Immature natural killer cell (primary cell): Measurements from ENCODE around the gene CMTM1. TPM values are rescaled to one million over a fixed set of nuclear protein-coding genes. Genes with fewer than 3 reads are reported as not detected.
A peak's percentile ranks its signal among the peaks of the same experiment; 100 is the strongest.

Experiments
- DNase-seq, 3 donors: peaks; one replicate each; pipeline ENCODE4 v3.0.0; 2022; ENCODE audit warnings: mixed read lengths in 1 of 3
- H3K27ac Mint-ChIP-seq, 6 donors: one replicate each; pipeline ENCODE4 v1.8.0; 2020; ENCODE audit warnings: mixed read lengths in 6 of 6, mild to moderate bottlenecking in 5 of 6, inconsistent platforms in 4 of 6, moderate library complexity in 3 of 6
- H3K27me3 Mint-ChIP-seq, 3 donors: one replicate each; pipeline ENCODE4 v1.8.0; 2020 to 2021; ENCODE audit warnings: low read depth in 3 of 3, mild to moderate bottlenecking in 3 of 3, mixed read lengths in 3 of 3, moderate library complexity in 3 of 3, inconsistent platforms in 1 of 3
- H3K36me3 Mint-ChIP-seq, 3 donors: one replicate each; pipeline ENCODE4 v1.8.0; 2020; ENCODE audit warnings: mixed read lengths in 3 of 3, inconsistent platforms in 2 of 3, mild to moderate bottlenecking in 2 of 3
- H3K4me1 Mint-ChIP-seq, 2 donors: one replicate each; pipeline ENCODE4 v1.8.0; 2020; ENCODE audit warnings: inconsistent platforms in 2 of 2, mild to moderate bottlenecking in 2 of 2, mixed read lengths in 2 of 2, moderate library complexity in 1 of 2
- H3K4me3 Mint-ChIP-seq, 5 donors: one replicate each; pipeline ENCODE4 v1.8.0; 2020; ENCODE audit warnings: mild to moderate bottlenecking in 5 of 5, mixed read lengths in 5 of 5, inconsistent platforms in 3 of 5, moderate library complexity in 3 of 5
- H3K9me3 Mint-ChIP-seq, 6 donors: one replicate each; pipeline ENCODE4 v1.8.0; 2020; ENCODE audit warnings: mild to moderate bottlenecking in 6 of 6, mixed read lengths in 6 of 6, inconsistent platforms in 4 of 6, moderate library complexity in 3 of 6
- polyA plus RNA-seq, 3 donors: library from polyadenylated mRNA; unstranded; fragments of 300-500 nt; fragmentation: Illumina TruSeq; gene quantifications; one replicate each; pipeline ENCODE4 v1.2.3, GENCODE V29; 2021

The CMTM1 gene
- polyA plus RNA-seq, 3 donors from 2014 or later = 1.1 to 3.1 (median 2.2) TPM

DNA sequence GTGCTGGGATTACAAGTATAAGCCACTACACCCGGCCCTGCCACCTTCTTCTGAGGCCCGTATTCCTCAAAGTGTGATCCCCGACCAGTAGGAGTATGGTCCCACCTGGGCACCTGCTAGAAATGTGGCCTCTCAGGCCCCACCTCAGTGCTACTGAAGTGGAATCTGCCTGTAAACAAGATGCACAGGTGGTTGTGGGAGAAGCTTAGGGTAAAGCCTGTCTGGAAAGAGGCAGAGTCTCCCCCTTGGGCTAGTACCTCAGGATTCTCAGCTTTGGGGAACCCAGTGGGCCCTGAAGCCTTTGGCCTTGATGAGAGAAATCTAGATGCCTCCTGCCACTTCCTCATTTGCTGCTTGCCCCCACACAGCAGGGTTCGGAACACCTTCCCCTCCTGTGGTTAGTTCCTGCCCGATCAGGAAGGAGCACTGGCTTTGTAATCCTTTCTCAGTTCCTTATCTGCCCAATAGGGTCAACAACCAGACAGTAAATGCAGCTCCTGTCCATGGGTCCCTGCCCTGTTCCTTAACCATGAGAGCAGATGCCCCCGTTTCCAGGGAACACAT, 41.6 kb upstream of the CMTM1 start:
- Mint-ChIP-seq H3K4me1 (peaks cover 64 to 80% of the 10 kb centered on the region in 2 donors), H3K4me3 (peak overlapping the region; percentile 46 to 80 (median 70)), H3K27ac (peak overlapping the region; percentile 89 to 97 (median 93)), H3K27me3 (peaks cover 6 to 12% (median 8%) of the 10 kb centered on the region in 3 donors), H3K36me3 (peaks cover 1 to 17% (median 6%) of the 10 kb centered on the region in 3 donors), H3K9me3 (peaks cover 0 to under 1% (median 0%) of the 10 kb centered on the region in 6 donors)
- DNase-seq = peak; percentile 40 to 55 (median 52)

DNA sequence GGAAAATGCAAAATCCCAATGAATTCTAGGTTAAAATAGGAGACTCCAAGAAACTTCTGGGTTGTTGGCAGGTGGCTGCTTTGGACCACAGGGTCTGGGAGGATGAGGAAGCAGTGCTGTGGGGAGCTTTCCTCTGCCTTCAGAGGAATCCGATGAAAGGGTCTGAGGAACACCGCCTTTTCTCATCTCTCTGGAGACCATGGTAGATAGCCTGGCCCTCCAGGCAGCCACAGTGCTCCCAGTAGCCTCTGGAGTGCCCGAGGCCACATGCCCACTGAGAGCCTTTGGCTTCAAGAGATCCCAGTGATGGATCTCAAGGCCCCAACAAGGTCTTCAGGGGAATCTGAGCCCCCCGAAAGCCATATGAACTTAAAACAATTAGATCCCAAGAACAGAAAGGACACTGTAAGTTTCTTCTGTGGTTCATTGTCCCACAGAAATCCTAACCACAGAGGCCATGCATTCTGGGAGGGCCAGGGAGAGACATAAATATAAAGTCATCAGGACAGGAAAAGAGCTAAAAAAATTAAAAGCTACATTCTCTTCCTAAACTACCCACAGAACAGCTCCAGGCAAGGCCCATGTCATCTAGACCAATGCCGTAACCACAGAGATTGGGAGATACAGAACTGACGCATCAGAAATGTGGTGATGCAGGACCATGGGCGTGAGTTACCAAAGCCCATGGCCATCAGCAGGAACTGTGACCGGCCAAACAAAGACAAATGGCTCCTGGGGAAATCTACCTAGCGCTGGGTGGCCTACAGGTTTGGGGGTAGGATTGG, 40.7 kb upstream of the CMTM1 start:
- DNase-seq = peak in 2 of 3 donors; percentile 37 to 42
- peaks cover 0 to 1% (median 0%) of the 10 kb centered on the region in 6 donors for H3K9me3 Mint-ChIP-seq
- H3K27me3 Mint-ChIP-seq = peaks cover 6 to 12% (median 8%) of the 10 kb centered on the region in 3 donors
- peaks cover 55 to 71% of the 10 kb centered on the region in 2 donors for H3K4me1 Mint-ChIP-seq
- H3K36me3 Mint-ChIP-seq = peaks cover 4 to 24% (median 9%) of the 10 kb centered on the region in 3 donors
- peak overlapping the region; percentile 89 to 97 (median 93) for H3K27ac Mint-ChIP-seq
- H3K4me3 Mint-ChIP-seq = peak overlapping the region in 2 of 5 donors; percentile 15 to 21

DNA sequence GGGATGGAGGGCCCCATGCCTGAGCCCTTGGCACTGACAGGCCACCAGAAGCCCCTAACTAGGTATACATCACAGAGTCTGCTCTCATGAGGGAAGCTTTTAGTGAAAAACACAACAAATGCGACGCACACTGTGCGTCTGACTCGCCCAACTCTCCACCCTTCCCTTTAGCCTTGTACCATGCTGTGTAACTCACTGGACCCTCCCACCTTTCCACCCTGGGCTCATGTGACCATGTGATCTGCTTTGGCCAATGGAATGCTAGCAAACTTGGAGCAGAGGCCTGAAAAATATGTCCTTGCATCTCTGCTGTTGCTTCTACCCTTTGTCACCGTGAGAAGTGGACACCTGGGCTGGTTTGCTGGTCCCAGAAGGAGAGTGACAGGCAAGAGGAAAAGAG, 37.9 kb upstream of the CMTM1 start:
- H3K27me3 Mint-ChIP-seq = peaks cover 0 to 3% (median 2%) of the 10 kb centered on the region in 3 donors
- H3K4me3 Mint-ChIP-seq = no peak overlapping the region
- H3K27ac Mint-ChIP-seq = peak overlapping the region in 3 of 6 donors; percentile 35 to 57 (median 48)
- H3K36me3 Mint-ChIP-seq = peaks cover 13 to 36% (median 25%) of the 10 kb centered on the region in 3 donors
- no peak for DNase-seq
- peaks cover 28 to 44% of the 10 kb centered on the region in 2 donors for H3K4me1 Mint-ChIP-seq
- H3K9me3 Mint-ChIP-seq = peaks cover 0 to 1% (median 0%) of the 10 kb centered on the region in 6 donors

DNA sequence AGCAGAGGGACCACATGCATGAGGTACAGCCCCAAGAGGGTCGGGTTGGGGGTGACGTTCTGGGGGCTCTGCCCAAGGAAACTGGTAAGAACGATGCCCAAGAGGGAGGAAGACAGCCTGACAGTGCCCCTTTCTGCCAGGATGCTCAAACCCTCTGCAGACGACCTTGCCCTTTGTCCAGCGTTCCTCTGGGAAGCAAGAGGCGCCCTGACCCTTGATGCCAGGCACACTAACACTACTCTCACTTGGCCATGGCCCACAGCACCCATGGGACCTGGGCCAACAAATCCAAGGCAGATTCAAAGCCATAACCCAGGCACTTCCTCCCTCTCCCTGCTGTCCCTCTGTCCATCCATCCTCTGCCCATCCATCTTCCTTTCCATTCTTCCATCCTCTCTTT, 36.8 kb upstream of the CMTM1 start:
- Mint-ChIP-seq H3K27me3 (no peaks in the 10 kb centered on the region), H3K9me3 (peaks cover 0 to 1% (median 0%) of the 10 kb centered on the region in 6 donors), H3K4me3 (no peak overlapping the region), H3K27ac (peak overlapping the region in 3 of 6 donors; percentile 46 to 65 (median 46)), H3K36me3 (peaks cover 16 to 34% (median 25%) of the 10 kb centered on the region in 3 donors), H3K4me1 (peaks cover 18 to 33% of the 10 kb centered on the region in 2 donors)
- no peak for DNase-seq

DNA sequence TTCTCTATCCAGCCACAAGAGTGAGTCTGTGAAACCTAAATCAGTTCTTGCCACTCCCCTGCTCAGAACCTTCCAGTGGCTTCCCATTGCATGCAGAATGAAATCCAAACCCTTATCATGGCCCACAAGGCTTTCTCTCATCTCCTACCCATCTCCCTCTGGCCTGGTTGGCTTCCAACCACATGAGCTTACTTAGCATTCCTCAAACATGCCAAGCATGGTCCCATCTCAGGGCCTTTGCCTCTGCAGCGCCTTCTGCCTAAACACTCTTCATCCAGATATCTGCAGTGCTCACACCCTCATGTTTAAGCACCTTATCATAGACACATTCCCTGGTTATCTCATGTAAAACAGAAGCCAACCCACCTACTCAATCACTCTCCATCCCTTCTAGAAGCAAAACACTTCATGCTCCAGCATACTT, 31.9 kb upstream of the CMTM1 start:
- Mint-ChIP-seq H3K4me3 (no peak overlapping the region), H3K36me3 (peaks cover 30 to 42% (median 39%) of the 10 kb centered on the region in 3 donors), H3K9me3 (peaks cover 0 to 4% (median 0%) of the 10 kb centered on the region in 6 donors), H3K27ac (peak overlapping the region in 3 of 6 donors; percentile 38 to 60 (median 55)), H3K4me1 (peaks cover 7 to 8% of the 10 kb centered on the region in 2 donors), H3K27me3 (peaks cover 0 to 3% (median 0%) of the 10 kb centered on the region in 3 donors)
- DNase-seq = no peak

DNA sequence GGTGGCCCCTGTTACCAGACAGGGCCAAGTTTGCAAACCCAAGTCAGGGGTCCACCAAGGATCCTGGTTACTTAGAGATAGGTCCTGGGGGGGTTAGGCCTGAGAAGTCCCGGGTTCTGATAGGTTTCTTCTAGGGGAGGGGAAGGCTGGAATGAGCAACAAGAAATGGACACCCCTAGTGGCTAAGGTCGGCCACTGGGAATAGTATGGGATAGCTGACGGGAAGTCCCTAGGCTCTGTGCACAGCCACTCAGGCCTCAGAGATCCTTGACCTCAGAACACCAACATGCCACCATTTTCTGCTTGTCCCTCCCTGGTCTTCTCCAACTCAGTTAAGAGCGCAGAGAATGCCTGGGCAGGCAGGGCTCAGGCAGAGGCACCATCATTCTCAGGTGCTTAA, 29.7 kb upstream of the CMTM1 start:
- no peak for DNase-seq
- peaks cover 0 to 2% (median 0%) of the 10 kb centered on the region in 6 donors for H3K9me3 Mint-ChIP-seq
- H3K4me1 Mint-ChIP-seq = peaks cover 18 to 22% of the 10 kb centered on the region in 2 donors
- H3K4me3 Mint-ChIP-seq = no peak overlapping the region
- peaks cover 0 to 3% (median 0%) of the 10 kb centered on the region in 3 donors for H3K27me3 Mint-ChIP-seq
- H3K27ac Mint-ChIP-seq = no peak overlapping the region
- H3K36me3 Mint-ChIP-seq = peaks cover 23 to 33% (median 25%) of the 10 kb centered on the region in 3 donors

DNA sequence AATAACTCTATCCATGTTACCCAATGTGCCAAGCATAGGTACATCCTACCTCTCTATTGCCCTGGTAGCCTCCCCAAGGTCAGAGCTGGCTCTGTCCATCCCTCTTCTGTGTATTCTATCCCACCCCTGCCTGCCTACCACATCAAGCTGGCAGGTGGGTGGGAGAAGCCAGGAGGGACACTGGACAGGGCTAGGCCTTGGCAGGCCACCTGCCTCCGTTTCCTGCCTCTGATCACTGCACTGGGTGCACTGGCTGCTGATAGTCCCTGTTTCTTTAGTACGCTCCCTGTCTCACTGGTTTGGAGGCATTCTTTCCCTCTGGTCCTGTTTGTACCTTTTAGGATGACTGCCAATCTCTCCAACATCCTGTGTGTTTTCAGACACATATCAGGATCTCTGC, 29.0 kb upstream of the CMTM1 start:
- H3K4me1 Mint-ChIP-seq = peaks cover 19 to 22% of the 10 kb centered on the region in 2 donors
- peak overlapping the region in 1 of 6 donors; percentile 32 for H3K27ac Mint-ChIP-seq
- peaks cover 0 to 3% (median 0%) of the 10 kb centered on the region in 3 donors for H3K27me3 Mint-ChIP-seq
- H3K4me3 Mint-ChIP-seq = no peak overlapping the region
- H3K9me3 Mint-ChIP-seq = peaks cover 0 to 2% (median 0%) of the 10 kb centered on the region in 6 donors
- DNase-seq = no peak
- H3K36me3 Mint-ChIP-seq = peaks cover 17 to 26% (median 24%) of the 10 kb centered on the region in 3 donors

GRCh38 chr16:66538910-66539309, 27.3 kb upstream of the CMTM1 start:
- H3K27me3 Mint-ChIP-seq = peaks cover 0 to 3% (median 0%) of the 10 kb centered on the region in 3 donors
- H3K4me3 Mint-ChIP-seq = peak overlapping the region in 2 of 5 donors; percentile 50 to 57
- no peak for DNase-seq
- H3K36me3 Mint-ChIP-seq = peaks cover 17 to 29% (median 23%) of the 10 kb centered on the region in 3 donors
- peaks cover 19 to 22% of the 10 kb centered on the region in 2 donors for H3K4me1 Mint-ChIP-seq
- H3K9me3 Mint-ChIP-seq = peaks cover 0 to 2% (median 0%) of the 10 kb centered on the region in 6 donors
- H3K27ac Mint-ChIP-seq = peak overlapping the region in 3 of 6 donors; percentile 23 to 64 (median 45)

- peaks cover 17 to 22% of the 10 kb centered on the region in 2 donors for H3K4me1 Mint-ChIP-seq
- peaks cover 13 to 31% (median 19%) of the 10 kb centered on the region in 3 donors for H3K36me3 Mint-ChIP-seq
- peaks cover 0 to 2% (median 0%) of the 10 kb centered on the region in 6 donors for H3K9me3 Mint-ChIP-seq
- no peak for DNase-seq
- peaks cover 0 to 3% (median 0%) of the 10 kb centered on the region in 3 donors for H3K27me3 Mint-ChIP-seq
- H3K4me3 Mint-ChIP-seq = peak overlapping the region; percentile 9 to 33 (median 13)
- peak overlapping the region; percentile 48 to 87 (median 70) for H3K27ac Mint-ChIP-seq
These were observed 26.4 kb upstream of the CMTM1 start for GRCh38 chr16:66539623-66540469.

DNA sequence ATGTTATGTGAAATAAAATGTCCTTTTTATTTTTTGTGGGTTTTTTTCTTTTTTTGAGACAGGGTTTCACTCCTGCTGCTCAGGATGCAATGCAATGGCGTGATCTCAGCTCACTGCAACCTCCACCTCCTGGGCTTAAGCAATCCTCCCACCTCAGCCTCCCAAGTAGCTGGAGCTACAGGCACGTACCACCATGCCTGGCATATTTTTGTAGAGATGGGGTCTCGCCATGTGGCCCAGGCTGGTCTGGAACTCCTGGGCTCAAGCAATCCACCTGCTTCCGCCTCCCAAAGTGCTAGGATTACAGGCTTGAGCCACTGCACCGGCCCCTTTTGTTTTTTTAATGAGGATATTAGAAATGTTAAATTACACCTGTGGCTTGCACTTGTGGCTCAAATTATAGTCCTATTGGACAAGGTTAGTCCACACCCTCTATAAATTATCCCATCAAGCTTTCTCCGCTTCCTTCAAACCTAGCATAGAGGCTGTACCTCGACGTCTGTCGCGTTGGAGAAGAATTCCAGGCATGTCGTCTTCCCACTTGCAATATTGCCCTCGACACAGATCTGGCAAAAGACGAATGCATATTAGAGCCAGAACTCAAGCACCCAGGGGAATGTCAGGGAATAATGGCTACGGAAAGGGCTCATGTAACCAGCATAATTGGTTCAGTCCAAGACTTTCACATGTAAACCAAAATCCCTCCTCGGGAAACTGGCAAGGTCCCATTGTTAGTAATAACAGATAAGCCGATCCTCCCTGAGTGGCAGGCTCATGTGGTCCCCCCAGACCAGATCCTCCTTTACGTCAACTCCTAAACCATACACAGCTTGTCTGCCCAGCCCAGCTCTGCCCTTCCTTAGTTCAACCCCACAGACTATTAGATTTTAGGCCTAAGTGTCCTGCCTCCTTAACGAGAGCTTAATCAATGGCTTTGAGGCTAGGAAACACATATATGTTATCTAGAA, 24.6 kb upstream of the CMTM1 start:
- peaks cover 0 to 2% (median 0%) of the 10 kb centered on the region in 3 donors for H3K27me3 Mint-ChIP-seq
- peaks cover 4 to 23% (median 13%) of the 10 kb centered on the region in 3 donors for H3K36me3 Mint-ChIP-seq
- H3K4me3 Mint-ChIP-seq = no peak overlapping the region
- peak overlapping the region in 2 of 6 donors; percentile 33 to 47 for H3K27ac Mint-ChIP-seq
- peaks cover 0 to 2% (median 0%) of the 10 kb centered on the region in 6 donors for H3K9me3 Mint-ChIP-seq
- DNase-seq = no peak
- H3K4me1 Mint-ChIP-seq = peaks cover 17 to 22% of the 10 kb centered on the region in 2 donors

DNA sequence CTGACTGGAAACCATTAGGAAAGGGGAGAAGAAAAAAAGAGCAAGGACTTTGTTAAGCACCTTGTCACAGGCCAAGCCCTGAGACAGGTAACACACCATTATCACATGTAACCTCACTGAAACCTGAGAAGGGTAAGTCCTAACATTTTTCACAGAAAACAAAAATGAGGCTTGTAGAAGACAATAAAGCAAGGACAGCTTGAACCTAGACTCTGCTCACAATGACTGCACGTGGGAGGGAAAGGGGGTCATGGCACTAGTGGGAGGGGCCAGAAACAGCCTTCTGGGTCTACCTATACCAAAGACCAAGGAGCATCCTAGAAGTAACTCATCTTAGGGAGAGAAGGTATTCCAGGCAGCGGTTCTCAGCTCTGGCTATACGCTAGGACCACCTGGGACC, 23.8 kb upstream of the CMTM1 start:
- Mint-ChIP-seq H3K9me3 (no peaks in the 10 kb centered on the region), H3K27ac (peak overlapping the region in 1 of 6 donors; percentile 47), H3K4me3 (no peak overlapping the region), H3K27me3 (peaks cover 0 to 1% (median under 1%) of the 10 kb centered on the region in 3 donors), H3K36me3 (peaks cover 2 to 16% (median 6%) of the 10 kb centered on the region in 3 donors), H3K4me1 (peaks cover 18 to 26% of the 10 kb centered on the region in 2 donors)
- DNase-seq = no peak

- no peak for DNase-seq
- H3K36me3 Mint-ChIP-seq = peaks cover 0 to 14% (median 0%) of the 10 kb centered on the region in 3 donors
- H3K4me1 Mint-ChIP-seq = peaks cover 28 to 37% of the 10 kb centered on the region in 2 donors
- no peak overlapping the region for H3K27ac Mint-ChIP-seq
- peaks cover 0 to 2% (median 1%) of the 10 kb centered on the region in 3 donors for H3K27me3 Mint-ChIP-seq
- H3K4me3 Mint-ChIP-seq = no peak overlapping the region
- H3K9me3 Mint-ChIP-seq = no peaks in the 10 kb centered on the region
These were observed 22.7 kb upstream of the CMTM1 start for GRCh38 chr16:66543541-66543940.
